Activated naive CD4-positive, alpha-beta T cell treated with anti-CD3 and anti-CD28 coated beads, Interleukin-2, amount 50 U/mL, for 16 hours (primary cell): ENCODE measurements around the gene HTR3E.
A peak's percentile ranks its signal among the peaks of the same experiment; 100 is the strongest.
"Not testable (repeated sequence)": the region's sequence is repeated elsewhere in the genome, so short reads cannot be mapped to it uniquely, and the experiment has no call there.

Experiments used
- DNase-seq: peaks from one replicate; pipeline ENCODE4 v3.0.0-alpha.2; 2020

HTR3E gene

GRCh38 chr3:184116017-184116416, 19.2 kb downstream of the HTR3E start:
- no peak for DNase-seq

GRCh38 chr3:184117636-184118035, 20.8 kb downstream of the HTR3E start:
- no peak for DNase-seq

GRCh38 chr3:184121031-184121430, 24.2 kb downstream of the HTR3E start:
- not testable (repeated sequence) for DNase-seq

- no peak for DNase-seq
Measured at GRCh38 chr3:184126006-184126405, 29.1 kb downstream of the HTR3E start.

GRCh38 chr3:184129012-184129411, 32.1 kb downstream of the HTR3E start:
- no peak for DNase-seq

- DNase-seq, result no peak
Measured at GRCh38 chr3:184132945-184133344, 36.1 kb downstream of the HTR3E start.

GRCh38 chr3:184133840-184134745, 37.2 kb downstream of the HTR3E start:
- DNase-seq, result peak; percentile 60

GRCh38 chr3:184134746-184135148, 37.9 kb downstream of the HTR3E start:
- DNase-seq, result no peak

- peak; percentile 86 for DNase-seq
Measured at GRCh38 chr3:184135149-184135910, 38.5 kb downstream of the HTR3E start, which contains the start of gene EIF2B5. Gene EIF2B5 (plus strand): TSS chr3:184135358. CDS start chr3:184135386, 28 bp downstream.

- DNase-seq, result no peak
Measured at GRCh38 chr3:184135911-184136260, 39.0 kb downstream of the HTR3E start.

GRCh38 chr3:184140436-184140835, 43.6 kb downstream of the HTR3E start:
- no peak for DNase-seq

GRCh38 chr3:184142199-184142598, 45.3 kb downstream of the HTR3E start:
- DNase-seq, result no peak

GRCh38 chr3:184143327-184143726, 46.5 kb downstream of the HTR3E start:
- DNase-seq, result no peak

- no peak for DNase-seq
Measured at GRCh38 chr3:184144505-184144904, 47.6 kb downstream of the HTR3E start.

GRCh38 chr3:184145111-184145524, 48.3 kb downstream of the HTR3E start:
- peak; percentile 38 for DNase-seq

GRCh38 chr3:184145751-184146270, 48.9 kb downstream of the HTR3E start:
- DNase-seq, result no peak

GRCh38 chr3:184148076-184148475, 51.2 kb downstream of the HTR3E start:
- DNase-seq, result no peak

GRCh38 chr3:184149123-184149522, 52.3 kb downstream of the HTR3E start:
- DNase-seq, result no peak

GRCh38 chr3:184149770-184150169, 52.9 kb downstream of the HTR3E start:
- not testable (repeated sequence) for DNase-seq

- DNase-seq, result peak; percentile 42
Measured at GRCh38 chr3:184154885-184155643, 58.2 kb downstream of the HTR3E start, which contains the start of gene DVL3. Gene DVL3 (plus strand): TSS chr3:184155377. CDS start chr3:184155636, 259 bp downstream.

GRCh38 chr3:184155644-184156521, 59.0 kb downstream of the HTR3E start:
- DNase-seq, result peak; percentile 57

- DNase-seq, result no peak
Measured at GRCh38 chr3:184156522-184156955, 59.7 kb downstream of the HTR3E start.
